Stimulated activated CD8-positive, alpha-beta memory T cell treated with anti-CD3 and anti-CD28 coated beads, Interleukin-15, amount 100 ng/mL, for 24 hours (primary cell): Measurements from ENCODE around the gene BCL11B.

Experiments
- DNase-seq: peaks from one replicate; pipeline ENCODE4 v3.0.0-alpha.2; 2020; ENCODE audit warnings: low read depth

The BCL11B gene

DNA sequence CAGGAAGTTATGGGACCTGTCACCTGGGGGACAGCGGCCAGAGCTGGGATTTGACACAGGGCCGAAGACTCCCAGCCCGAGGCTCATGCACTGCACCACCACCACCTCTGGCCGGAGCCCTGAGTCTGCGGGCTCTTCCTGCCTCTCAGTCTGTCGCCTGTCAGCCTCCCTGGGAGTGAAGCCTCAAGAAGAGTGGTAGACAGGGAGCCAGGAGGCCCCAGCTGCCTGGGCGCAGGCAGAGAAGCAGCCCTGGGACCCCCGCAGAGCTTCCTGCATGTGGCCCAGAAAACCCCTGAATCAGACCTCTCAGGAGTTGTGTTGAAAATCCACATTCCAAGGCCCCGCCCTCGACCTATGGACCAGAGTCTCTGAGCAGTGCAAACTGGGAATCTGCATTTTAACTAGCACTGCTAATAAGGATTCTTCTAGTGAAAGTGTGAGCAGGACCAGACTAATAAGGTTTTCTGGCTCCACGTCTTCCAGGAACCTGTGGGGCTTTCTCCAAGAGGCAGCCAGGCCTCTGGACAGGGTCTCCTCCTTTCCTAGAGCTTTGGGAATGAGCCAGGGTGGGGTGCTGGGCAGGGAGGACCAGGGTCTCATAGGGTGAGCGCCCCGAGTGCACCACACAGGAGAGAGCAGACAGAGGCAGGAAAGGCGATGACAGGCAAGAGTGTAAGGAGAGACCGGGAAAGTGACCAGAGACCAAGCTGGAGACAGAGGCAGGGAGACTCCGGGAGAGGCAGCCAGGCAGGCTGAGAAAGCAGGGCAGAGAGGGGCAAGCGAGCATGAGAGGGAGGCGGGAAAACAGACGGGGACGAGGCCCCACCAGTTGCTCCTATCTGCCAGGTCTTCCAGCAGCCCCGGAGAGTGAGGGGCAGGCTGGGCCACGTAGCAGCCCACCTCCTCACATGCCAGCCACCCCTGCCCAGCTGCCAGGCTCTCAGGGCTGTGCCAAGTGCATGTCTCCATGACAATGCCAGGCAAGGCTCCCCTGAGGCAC is 112.4 kb downstream of the BCL11B start:
- no peak for DNase-seq

DNA sequence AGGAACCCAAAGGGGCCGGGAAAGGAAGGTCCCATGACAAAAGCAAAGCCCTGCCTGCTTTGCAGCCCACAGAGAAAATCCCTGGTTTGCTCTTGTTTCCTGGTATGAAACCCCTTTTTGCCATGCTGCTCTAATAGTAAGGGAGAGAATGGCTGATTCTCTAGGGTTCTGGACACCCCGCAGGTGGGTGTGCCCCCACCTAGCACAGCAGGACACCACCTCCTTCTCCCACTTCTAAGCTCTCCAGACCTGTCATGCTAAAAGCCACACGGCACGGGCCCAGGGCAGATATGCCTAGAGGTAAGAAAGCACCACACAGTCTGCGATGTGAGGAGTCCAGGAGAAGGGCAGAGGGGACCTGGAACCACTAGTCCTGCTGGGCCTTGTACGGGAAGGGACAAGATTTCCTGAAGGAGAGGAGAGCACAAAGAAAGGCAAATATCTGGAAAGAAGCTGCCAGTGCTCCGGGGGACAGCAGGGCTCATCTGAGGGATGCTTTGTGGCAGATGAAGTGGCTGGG is 113.3 kb downstream of the BCL11B start:
- no peak for DNase-seq

DNA sequence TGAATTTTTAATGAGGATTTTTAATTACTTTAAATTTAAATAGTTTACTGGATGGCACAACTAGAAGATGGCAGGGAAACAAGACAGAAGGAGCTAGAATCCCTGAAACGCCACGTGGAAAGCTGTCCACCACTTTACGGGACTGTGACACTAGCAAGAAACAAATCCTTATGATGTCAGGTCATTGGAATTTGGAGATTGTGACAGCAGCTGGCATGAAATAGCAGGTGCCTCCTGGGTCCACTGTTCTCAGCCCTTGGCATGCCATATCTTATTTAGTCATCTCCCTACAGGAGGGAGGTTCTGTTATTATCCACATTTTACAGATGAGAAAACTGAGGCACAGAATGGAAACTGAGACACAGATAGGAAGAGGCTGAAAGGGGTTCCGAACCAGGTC is 113.8 kb downstream of the BCL11B start:
- no peak for DNase-seq

DNA sequence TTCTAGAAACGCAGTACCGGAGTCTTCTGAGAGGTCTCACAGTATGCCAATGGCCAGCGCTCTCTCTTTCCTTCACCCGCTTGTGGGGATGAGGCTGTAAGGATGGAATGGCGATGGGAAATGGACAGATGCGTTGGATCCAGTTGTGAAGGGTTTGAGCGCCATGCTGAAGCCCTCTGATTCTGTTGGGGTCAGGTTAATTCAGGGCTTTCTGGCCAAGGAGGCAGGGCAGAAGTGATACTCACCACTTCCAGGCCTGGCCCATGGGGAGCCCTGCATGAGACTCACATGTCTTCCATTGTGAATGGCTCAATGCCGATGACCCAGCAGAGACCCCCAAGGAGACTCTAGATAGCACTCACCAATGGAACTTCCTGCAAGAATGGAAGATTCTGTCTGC is 114.3 kb downstream of the BCL11B start:
- DNase-seq: no peak

DNA sequence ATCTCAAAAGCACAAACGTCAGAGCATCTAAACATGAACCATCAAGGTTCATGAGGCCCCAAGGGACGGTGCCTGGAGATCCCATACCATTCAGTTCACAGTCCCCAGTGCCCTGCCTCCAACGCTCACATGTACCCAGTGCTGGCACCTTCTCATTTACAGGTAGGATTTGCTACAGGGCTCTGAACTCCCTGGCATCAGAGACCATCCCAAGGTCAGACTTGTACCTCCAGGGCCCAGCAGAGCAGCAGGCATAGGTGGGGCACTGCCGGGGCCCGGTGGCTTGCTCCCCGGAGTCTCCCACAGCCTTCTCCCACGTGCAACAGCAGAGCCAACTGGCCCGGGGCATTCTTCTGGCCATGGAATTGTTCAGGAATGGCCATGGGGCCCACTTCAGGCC is 114.8 kb downstream of the BCL11B start:
- DNase-seq: no peak

DNA sequence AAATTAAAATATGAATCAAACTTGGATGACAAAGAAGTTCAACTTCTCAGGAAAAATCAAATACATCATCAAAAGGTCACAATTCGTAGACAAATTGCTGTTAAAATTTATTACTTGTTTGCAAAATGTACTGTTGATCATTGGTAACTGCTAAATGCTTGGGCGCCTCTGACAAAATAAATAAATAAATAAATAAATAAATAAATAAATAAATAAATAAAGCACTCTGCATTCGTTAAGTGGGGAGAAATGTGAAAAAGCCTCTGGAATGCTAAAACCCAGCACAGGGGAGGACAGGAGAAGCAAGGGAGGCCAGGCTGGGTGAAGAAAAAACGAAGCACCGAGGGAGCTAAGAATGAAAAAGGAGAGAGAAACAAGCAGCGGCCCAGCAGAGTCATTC is 115.2 kb downstream of the BCL11B start:
- no peak for DNase-seq

DNA sequence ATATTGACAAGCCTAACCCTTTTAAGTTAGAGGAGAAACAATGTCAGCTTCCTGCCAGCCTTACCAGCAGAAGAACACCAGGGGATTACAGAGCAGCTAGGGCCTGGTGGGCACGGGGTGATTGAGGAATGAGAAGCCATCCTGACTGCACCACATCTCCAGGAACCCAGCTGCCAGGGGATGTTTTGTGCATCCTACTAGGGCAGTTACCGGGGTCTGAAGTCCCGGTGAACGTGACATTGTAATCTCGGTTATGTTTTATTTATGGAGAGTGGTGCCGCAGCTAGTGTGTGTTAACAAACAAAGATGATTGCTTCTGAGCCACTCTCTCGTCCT is 115.9 kb downstream of the BCL11B start:
- no peak for DNase-seq

DNA sequence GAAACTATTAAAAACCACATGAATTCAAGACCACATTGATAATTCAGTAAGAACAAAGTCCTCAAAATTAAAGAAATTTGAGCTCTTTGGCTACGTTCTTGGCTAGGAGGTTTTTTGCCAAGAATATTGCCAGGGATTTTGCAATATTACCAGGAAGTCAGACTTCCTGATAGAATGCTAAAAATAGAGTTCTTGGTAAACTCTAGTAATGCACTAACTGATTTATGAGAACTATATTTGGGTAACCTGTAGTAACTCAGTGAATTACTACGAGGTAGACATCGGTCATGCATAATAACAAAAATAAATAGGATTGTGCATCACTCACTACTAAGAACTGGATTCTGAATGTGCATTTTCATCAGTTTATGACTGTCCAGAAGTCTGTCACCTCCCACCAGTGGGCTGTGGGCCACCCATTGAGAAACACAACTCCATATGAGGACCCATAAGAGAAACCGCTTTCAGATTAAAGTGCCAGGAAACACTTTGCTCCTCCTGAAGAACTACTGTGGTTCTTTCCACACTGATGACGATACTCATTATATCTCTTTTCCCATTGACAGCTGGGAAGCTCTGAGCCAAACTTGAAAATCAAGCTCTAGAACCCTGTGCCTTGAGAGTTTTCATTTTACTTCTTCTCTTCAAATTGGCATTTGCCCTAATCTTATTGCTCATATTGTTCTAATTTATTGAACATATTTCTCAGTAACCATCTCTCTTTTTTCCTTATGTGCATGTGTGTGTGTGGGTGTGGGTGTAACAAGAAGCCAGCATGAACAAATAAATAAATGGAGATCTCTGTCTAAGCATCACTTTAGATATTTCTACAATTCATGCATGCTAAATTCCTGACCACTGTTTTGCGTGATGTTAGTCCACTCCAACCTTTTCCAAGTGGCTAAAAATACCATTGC is 116.6 kb downstream of the BCL11B start:
- no peak for DNase-seq

DNA sequence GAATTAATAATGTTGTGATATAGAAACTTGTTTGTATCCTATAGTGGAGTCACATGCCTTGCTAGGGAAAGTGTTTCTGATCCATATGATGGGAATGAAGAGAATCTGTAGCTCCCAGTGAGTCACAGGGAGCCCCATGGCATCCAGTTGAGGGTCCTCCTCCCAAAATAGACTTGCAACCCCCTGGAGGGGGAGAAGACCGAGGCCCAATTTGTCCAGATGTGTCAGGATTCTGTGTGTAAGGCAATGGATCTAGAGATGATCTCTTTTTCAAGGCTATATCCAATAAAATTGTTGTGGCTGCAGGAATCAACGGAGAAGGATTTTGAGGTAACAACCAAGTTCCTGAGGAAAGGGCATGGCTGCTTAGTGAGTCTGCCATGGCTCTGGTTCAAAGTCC is 121.8 kb downstream of the BCL11B start:
- no peak for DNase-seq

DNA sequence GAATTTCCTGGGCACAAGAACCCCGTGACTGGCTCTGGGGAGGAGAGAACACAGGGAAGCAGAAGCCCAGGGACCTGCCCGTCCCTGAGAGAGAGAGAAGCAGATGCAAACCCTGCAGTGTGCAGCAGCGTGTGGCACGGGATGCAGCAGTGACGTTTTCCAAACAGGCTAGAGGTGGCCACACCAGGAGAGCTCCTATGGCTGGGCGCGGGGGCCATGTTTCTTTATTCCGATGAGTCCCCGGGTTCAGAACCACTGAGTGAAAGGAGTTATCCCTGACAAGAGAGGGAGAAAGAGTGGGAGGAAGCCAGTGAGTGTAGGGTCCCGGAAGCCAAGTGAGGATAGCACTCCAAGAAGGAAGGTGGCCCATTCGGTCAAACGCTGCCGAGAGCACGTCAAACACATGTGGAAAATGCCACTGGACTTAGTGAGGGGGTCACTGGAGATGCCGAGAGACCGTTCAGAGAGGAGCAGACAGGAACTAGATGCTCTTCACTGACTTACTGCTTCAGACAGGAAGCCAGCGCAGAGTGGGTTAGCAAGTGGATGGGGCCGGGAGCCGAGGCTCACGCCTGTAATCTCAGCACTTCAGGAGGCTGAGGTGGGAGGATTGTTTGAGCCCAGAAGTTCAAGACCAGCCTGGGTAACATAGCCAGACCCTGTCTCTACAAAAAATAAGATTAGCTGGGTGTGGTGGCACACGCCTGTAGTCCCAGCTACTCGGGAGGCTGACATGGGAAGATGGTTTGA is 123.0 kb downstream of the BCL11B start:
- DNase-seq: no peak

DNA sequence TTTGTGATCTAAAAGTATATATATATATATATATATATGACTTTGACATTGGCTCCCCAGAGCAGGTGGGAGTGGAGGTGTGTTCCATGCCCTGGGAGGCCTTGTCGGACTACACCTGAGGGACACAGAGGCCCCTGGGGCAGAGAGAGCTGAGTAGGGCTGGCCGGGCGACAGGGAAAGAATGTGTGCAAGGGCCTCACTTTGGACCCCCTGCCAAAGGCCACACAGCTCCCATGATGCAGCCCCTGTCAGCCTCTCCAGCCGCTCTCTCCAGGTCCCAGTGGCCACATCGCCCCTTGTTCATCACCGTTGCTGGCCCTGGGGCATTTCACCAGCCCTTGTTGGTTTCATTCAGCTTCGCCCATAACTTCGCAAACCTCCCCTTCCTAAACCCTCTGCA is 123.9 kb downstream of the BCL11B start:
- no peak for DNase-seq

DNA sequence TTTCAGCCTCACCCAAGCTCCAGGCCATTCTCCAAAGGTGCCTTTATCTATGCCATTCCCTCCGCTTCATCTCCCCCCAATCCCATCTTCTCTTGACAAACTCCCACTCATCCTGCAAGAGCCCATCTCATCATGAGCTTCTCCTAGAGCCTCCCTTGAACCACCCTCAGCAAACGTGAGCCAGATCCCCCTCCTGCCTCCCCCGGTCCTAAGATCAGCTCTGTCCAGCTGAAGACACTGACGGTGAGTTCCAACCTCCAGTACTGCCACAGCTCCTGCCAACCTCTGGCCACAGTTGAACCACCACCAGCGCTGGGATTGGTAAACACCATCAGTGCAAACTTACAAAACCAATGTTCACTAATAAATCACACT is 124.6 kb downstream of the BCL11B start:
- no peak for DNase-seq

DNA sequence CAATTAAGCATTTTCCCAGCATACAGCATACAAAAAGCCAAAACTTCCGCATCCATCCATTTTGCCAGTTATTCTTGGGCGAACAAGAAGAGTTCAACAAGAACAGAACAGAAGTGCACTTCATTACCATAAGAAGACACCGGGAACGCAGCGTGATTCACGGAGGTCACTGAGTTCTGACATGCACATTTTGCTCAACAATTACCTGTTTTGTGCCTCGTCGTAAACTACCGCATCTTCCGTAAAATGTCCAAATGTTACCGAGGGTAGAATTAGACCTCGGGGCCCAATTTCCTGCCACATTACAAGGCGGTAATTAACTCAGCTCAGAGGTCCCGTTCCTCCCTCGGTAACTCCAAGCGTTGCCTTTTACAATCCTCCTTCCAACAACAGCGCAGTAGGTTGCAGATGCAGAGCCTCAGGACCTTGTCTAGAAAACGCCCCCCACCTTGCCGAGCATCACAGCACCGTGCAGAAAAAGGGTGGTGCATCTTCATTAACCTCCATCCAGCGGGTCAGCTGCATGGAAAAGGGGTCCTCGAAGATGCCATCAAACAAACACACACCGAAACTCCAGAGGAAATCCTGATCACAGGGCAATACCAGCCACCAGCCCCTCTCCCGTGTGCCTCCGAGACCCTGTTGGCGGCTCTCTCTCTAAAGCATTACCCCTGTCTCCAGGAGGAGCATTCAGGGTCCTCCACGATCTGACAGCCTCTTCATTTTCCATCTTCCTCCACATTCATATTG is 125.2 kb downstream of the BCL11B start:
- no peak for DNase-seq

DNA sequence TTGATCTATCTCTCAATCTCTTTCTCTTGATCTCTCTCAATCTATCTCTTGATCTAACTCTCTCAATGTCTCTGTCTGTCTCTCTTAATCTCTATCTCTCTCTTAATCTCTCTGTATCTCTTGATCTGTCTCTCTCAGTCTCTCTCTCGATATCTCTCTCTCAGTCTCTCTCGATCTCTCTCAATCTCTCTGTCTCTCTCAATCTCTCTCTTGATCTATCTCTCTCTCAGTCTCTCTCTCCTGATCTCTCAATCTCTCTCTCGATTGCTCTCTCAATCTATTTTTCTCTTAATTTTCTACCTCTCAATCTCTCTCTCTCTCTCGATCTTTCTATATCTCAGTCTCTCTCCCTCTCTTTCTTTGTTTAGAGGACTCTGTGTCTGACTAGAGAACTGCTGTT is 126.7 kb downstream of the BCL11B start:
- DNase-seq: no peak

DNA sequence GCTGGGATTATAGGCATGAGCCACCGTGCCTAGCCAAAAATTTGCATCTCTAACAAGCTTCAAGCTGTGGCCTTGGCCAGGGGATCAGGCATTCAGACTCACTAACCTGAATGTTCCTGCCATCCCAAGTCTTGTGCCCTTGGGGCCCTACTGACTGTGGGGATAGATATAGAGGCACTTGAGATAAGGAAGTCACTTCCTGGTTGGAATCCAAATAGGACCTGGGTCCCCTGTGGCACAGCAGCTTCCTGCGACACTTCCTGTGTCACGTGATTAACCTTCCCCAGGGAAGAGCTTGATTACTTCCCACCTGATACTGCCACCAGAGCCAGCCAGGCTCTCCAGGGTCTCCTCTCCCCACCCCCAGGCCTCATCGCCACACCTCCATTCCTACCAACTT is 128.2 kb downstream of the BCL11B start:
- no peak for DNase-seq

DNA sequence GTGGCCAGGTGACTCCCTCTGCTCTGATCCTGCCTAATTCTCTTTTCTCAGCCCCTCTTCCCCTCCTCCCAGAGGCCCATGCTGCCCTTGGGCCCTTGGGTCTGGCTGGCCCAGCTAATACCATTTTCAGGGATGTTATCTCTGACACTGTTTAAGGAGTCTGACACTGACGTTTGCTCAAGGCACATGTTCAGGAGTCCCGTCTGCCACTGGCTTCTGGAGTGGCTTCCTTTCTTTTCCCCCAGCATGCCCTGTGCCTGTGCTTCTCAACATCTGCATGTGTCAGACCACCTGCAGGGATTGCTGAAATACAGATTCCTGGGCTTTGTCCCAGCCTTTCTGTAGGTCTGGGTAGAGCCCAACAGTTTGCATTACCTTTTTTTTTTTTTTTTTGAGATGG is 128.9 kb downstream of the BCL11B start:
- no peak for DNase-seq

DNA sequence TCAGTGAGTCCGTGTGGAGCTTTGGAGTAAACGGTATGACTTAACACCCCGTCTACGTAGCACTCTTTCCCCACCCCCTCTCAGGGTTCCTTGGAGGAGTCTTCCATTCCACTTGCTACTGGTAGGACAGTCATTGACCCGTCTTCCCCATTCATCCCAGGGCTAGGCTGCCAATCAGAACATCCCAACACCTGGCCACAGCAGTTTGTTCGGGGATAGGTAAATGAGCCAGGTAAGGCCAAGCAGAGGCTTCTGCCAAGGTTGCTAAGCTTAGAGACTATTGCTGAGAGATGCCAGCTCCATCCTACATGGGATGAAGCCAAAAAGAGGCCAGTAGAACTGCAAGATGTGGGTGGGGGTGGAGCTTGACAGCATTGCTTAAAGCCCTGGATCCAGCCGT is 130.8 kb downstream of the BCL11B start:
- no peak for DNase-seq

DNA sequence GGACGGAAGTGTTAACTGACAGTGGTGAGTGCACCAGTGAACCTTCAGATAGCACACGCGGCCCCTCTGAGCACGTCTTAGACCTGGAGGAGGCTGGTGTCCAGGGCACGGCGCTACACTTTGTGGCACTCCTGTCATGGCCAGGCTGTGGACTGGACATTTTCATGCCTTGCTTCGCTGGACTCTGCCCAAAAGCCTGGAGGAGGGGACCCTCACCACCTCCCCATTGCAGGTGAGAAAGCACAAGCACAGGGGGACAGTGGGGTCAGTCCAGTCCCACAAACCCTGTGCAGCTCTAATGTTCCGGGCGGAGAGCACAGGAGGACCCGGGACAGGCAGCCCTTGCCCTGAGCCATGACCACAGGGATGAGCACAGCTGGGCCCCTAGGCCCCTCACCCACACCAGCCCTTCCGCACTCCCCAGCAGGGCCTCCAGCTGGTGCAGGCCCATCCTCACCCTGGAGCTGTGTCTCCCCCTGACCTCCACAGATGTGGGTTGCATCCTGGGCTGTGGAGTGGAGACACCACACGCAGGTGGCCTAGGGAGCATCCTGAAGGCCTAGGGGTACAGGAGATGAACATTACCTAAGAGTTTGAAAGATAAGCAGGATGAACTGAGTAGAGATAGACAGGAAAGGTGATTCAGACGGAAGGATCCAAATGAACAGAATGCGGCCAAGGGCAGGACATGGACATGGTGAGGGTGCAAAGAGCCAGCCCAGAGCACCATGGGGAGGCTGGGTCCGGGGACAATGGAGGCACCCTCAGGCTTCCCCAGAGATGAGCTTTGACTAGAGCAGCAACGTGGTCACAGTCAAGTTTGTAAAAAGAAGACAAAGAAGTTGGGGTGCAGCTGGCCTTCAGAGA is 132.8 kb downstream of the BCL11B start:
- DNase-seq: no peak

DNA sequence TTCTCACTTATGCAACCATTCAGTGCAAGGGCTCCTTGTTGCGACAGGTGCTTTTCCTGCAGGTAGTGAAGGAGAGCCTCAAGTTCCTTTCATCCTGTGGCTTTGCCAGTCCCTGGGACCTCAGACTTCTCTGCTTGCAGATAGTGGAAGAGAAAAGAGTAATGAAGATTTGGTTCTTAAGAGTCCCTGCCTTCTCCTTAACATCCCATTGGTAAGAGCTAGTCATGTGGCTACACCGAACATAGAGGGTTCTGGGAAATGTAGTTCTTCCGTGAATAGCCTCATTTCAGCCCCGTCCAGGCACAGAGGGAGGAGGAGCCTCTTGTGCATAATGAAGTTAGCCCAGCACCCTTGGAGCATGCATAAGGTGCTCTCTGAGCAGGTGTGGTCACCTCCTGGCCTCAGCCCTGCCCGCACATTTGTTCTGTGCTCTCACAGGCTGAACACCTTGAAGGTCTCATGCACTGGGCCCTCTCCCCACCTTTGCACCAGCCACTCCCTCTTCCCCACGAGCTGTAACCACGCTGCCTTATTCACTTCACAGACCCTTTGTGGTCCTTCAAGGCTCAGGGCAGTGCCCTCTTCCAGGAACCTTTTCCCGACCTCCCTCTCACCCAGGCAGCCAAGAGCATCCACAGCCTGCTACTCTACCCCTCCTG is 134.0 kb downstream of the BCL11B start:
- DNase-seq: no peak
